ENCODE results near the gene SUSD6.

The SUSD6 gene

GRCh38 chr14:69629225-69630127 lies 18.1 kb downstream of the SUSD6 start:
- TF ChIP-seq POLR2AphosphoS5 (IDR thresholded peaks at IDR 0.05; ENCODE audit: low read depth) (no peak), GABPA (IDR thresholded peaks at IDR 0.05; ENCODE audit: low read depth) (no peak), CTCF (IDR thresholded peaks at IDR 0.05; ENCODE audit: insufficient read depth, low read length) (no peak), REST (IDR thresholded peaks at IDR 0.05; ENCODE audit: insufficient replicate concordance, low read depth) (no peak), SPI1 (IDR thresholded peaks at IDR 0.05; ENCODE audit: borderline replicate concordance, low read depth) (no peak)
- no peak overlapping the region for H3K4me3 ChIP-seq (replicated peaks; ENCODE audit: insufficient read depth, low read length)
- H3K27me3 ChIP-seq (ENCODE audit: insufficient read depth, poor library complexity, severe bottlenecking): no peaks in the 10 kb centered on the region
- DNase-seq (ENCODE audit: low read depth in 1 of 2, low spot score in 1 of 2): no peak
- H3K27ac ChIP-seq (replicated peaks): no peak overlapping the region

- H3K27ac ChIP-seq (replicated peaks): no peak overlapping the region
- H3K4me3 ChIP-seq (replicated peaks; ENCODE audit: insufficient read depth, low read length): no peak overlapping the region
- DNase-seq (ENCODE audit: low read depth in 1 of 2, low spot score in 1 of 2): no peak
- no peaks in the 10 kb centered on the region for H3K27me3 ChIP-seq (ENCODE audit: insufficient read depth, poor library complexity, severe bottlenecking)
- TF ChIP-seq REST (IDR thresholded peaks at IDR 0.05; ENCODE audit: insufficient replicate concordance, low read depth): no peak
- TF ChIP-seq CTCF (IDR thresholded peaks at IDR 0.05; ENCODE audit: insufficient read depth, low read length): no peak
- TF ChIP-seq GABPA (IDR thresholded peaks at IDR 0.05; ENCODE audit: low read depth): no peak
- no peak for TF ChIP-seq SPI1 (IDR thresholded peaks at IDR 0.05; ENCODE audit: borderline replicate concordance, low read depth)
- TF ChIP-seq POLR2AphosphoS5 (IDR thresholded peaks at IDR 0.05; ENCODE audit: low read depth): no peak
Observed at GRCh38 chr14:69630360-69630759, 19.0 kb downstream of the SUSD6 start.

- no peak for DNase-seq (ENCODE audit: low read depth in 1 of 2, low spot score in 1 of 2)
- TF ChIP-seq GABPA (IDR thresholded peaks at IDR 0.05; ENCODE audit: low read depth) (no peak), CTCF (IDR thresholded peaks at IDR 0.05; ENCODE audit: insufficient read depth, low read length) (no peak), POLR2AphosphoS5 (IDR thresholded peaks at IDR 0.05; ENCODE audit: low read depth) (no peak), SPI1 (IDR thresholded peaks at IDR 0.05; ENCODE audit: borderline replicate concordance, low read depth) (no peak), REST (IDR thresholded peaks at IDR 0.05; ENCODE audit: insufficient replicate concordance, low read depth) (no peak)
- H3K27me3 ChIP-seq (ENCODE audit: insufficient read depth, poor library complexity, severe bottlenecking): no peaks in the 10 kb centered on the region
- no peak overlapping the region for H3K4me3 ChIP-seq (replicated peaks; ENCODE audit: insufficient read depth, low read length)
- H3K27ac ChIP-seq (replicated peaks): no peak overlapping the region
Observed at GRCh38 chr14:69631509-69631908, 20.1 kb downstream of the SUSD6 start.
